ENCODE measurements around the gene NAIF1.
"Not testable (repeated sequence)": the region's sequence is repeated elsewhere in the genome, so short reads cannot be mapped to it uniquely, and the experiment has no call there.

The NAIF1 gene

GRCh38 chr9:128082151-128082550 lies 15.0 kb upstream of the NAIF1 start:
- DNase-seq: no peak

DNA sequence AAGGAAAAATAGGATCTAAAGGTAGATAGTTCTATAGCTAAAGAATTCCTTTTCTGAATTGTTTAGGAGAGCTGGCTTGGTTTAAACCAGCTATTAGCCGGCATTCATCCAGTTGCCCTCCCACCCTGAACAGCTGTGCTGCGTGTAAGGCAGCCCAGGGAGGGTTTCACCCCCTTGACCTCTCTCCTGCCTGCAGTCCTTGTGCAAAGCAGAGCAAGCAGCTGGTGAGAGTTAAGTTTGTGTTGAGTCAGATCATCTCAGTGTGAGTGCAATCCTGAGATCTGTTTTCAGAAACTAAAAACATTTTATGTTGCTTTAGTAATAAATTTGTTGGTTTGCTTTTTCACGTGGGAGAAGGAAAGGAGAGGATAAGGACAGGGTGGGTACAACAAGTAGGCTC lies 13.9 kb upstream of the NAIF1 start:
- no peak for DNase-seq

DNA sequence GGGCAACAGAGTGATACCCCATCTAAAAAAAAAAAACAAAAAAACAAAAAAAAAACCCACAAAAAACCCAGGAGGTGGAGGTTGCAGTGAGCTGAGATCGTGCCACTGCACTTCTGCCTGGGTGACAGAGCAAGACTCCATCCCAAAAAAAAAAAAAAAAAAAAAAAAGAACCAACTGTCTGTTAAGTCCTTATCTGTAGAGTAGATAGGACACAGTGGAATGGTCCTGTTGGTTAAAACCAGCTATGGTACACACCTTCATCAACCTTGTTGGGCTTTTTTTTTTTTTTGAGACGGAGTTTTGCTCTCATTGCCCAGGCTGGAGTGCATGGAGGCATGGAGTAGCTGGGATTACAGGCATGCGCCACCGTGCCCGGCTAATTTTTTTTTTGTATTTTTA lies 13.1 kb upstream of the NAIF1 start:
- no peak for DNase-seq

DNA sequence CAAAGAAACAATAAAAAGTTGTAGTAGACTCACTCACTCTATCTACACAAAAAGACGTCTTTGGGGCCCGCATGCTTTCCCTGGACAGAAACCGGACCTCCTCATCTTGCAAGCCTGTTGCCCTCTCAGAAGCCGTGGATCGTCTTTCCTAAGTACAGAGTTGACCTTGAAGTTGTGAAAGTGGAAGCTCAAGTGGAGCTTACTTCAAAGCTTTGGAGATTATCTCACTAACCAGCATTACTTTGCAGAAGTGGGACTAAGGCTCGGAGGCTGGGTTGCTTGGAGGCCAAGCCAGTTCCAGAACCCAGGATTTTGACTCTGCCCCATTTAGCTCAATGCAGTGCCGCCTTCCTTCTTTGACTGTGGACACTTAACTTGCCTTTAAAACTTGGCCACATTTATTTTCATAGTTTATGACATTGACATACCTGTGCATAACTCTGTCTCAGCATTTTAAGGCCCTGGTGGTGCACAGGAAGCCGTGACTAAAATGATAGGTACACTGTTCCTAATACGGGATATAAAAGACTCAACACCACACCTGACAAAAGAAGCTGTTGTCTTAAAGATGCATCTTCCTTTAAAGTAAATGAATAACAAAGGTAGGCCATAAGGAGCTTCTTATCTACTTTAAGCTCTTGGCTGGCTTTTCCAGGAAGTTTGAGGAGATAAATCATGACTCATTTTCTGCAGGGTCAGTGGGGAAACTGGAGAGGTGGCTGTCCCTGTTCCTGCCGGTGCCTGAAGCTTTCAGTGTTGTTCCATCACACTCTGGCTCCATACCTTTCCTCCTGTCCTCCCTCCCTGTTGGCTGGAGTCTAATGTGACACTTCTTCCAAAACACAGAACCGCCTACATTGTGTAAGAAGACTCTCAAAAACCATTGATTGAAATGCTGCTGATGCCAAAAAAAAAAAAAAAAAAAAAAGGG lies 11.6 kb upstream of the NAIF1 start:
- no peak for DNase-seq

DNA sequence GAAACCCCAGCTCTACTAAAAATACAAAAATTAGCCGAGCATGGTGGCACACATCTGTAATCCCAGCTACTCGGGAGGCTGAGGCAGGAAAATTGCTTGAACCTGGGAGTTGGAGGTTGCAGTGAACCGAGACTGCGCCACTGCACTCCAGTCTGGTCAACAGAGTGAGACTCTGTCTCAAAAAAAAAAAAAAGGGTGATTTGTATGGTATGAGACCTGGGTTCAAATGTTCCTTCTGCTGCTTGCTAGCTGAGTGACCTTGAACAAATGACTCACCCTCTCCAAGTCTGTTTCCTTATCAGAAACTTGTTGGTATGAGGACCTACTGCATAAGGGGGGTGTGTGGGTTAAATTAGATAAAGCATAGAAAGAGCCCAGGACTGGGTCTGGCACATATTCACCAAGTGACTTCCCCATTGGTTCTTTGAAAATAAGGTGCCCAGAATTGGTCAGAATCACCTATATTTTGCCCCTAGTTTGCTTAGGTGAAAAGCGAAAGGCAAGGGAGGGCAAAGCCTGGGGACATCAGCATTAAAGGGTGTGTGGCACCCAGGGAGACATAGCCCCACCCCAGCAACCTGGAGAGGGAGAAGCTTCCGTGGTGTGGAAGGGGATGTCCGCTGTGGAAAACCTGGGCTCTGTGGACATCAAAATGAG lies 10.9 kb upstream of the NAIF1 start:
- no peak for DNase-seq

GRCh38 chr9:128073253-128073886 lies 6.2 kb upstream of the NAIF1 start:
- DNase-seq: no peak

DNA sequence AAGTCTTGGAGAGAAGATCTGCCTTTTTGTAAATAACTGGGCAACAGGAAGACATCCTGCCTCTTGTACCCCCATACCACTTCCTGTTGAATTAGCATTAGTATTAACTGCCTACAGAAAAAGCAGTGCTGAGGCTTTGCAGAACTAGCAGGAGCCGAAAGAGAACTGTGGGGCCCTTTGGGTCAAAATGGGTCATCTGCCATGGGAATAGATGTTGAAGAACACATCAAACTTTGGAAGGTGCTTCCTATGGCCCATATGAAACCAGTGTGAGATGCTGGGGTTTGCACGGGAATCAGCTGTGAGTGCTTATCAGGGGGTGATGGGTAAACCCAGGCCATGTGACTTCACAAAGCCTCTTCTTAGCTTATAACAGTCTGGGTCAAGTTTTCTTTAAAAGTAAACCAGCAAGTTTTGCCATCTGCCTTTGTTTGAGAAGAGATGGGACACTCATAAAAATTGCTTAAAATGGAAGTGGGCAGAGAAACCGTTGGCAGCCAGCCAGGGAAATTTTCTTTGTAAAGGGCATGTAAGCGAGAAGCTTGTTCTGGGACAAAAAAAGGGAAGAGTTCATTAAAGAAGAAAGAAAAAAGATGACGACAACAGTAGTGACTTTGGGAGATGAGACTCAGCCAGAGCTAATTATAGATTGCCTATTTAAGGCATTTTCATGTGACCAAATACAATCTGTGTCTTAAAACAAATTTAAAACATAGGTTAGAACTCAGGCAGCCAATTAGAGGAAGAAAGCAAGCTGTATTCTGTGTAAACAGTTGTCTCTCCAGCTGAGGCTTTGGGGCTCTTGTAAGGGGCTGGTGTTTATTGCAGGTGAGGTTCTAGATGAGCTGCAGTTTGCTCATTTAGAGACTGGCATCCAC lies 5.3 kb upstream of the NAIF1 start:
- DNase-seq: peak; percentile 40

GRCh38 chr9:128071475-128071874 lies 4.4 kb upstream of the NAIF1 start:
- not testable (repeated sequence) for DNase-seq

DNA sequence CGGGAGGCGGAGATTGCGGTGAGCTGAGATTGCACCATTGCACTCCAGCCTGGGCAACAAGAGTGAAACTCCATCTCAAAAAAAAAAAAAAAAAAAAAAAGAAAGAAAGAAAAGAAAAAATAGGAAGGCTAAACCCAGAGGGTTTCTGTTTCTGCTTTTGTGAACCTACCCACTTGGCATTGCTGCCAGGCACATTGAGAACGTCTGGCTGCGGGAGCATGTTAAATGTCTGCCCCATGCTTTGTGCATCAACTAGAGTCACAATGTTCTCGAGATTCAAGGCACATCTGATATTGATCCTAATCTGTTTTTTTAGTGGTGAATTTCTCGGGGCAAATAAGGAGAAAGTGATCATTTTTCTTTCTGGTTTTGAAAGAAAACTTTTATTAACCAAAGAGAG lies 3.8 kb upstream of the NAIF1 start:
- DNase-seq: no peak

- peak; percentile 51 for DNase-seq
Observed at GRCh38 chr9:128068386-128069205, 1.5 kb upstream of the NAIF1 start.

GRCh38 chr9:128067645-128068385 lies 695 bp upstream of the NAIF1 start, which contains the start of gene SLC25A25:
Gene SLC25A25, plus strand, starts transcription at chr9:128068232. Its CDS starts 88 bp downstream, at chr9:128068320.
- peak; percentile 99 for DNase-seq

- no peak for DNase-seq
Observed at GRCh38 chr9:128065907-128066712, 1.0 kb downstream of the NAIF1 start.

DNA sequence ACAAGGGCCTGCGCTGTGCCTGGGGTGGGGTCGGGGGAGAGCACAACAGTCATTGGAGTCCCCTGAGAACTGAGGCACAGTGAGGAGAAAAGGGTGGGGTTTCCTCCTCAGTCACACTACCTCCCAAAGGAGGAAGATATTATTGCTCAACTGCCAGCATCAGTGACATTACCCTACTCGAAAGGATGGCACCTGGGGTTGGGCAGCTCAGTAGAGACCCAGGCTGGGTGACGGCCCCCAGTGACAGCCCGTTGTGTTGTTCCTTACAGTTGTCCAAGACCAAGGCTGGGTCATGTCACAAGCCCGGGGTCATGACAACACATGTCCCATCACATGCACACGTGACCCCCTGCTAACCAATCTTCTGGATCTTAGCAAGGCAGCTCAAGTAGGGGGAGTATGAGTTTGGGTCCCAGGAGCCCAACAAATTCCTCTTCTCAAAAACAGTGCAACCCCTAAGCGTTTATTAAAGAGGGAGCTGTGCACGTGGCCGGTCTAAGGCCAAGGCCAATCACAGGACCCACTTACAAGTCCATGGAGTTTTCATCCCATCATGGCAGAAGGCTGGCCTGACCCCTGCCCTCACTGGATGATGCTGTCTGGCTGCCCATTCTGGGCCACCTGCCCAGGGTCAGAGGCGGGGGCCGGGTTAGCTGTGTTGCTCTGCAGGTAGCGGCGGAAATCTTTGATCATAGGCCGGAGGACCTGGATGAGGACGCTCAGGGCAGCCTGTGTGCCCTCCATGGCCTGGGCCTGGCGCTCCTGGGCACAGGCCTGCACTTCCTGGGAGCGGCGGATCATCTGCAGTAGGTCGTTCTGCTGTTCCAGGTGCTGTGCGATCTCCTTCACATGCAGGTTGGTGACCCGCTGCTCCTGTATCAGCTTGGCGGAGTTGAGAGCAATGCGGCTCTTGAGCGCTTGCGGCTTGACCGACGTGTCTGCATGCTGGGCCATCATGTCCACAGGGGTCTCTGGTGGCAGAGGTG lies 4.0 kb downstream of the NAIF1 start:
- no peak for DNase-seq

DNA sequence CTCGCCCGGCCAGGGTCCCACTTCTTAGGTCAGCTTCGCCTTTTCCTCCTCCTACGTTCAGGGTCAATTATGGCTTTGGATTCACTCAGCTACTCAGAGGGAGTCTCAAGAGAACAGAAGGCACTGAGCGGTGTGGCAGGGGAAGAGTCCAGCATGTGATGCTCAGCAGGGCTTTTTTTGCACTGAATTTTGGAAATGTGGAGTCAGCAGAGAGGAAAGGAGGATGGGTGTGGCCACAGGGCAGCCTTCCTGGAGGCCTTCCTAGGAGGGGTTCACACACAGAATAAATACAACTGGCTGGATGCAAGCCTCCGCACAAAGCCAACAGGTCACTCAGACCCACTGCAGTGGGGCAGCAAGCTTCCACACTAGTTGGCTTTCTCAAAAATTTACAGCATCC lies 4.8 kb downstream of the NAIF1 start:
- no peak for DNase-seq

- DNase-seq: no peak
Observed at GRCh38 chr9:128061275-128061960, 5.7 kb downstream of the NAIF1 start.

DNA sequence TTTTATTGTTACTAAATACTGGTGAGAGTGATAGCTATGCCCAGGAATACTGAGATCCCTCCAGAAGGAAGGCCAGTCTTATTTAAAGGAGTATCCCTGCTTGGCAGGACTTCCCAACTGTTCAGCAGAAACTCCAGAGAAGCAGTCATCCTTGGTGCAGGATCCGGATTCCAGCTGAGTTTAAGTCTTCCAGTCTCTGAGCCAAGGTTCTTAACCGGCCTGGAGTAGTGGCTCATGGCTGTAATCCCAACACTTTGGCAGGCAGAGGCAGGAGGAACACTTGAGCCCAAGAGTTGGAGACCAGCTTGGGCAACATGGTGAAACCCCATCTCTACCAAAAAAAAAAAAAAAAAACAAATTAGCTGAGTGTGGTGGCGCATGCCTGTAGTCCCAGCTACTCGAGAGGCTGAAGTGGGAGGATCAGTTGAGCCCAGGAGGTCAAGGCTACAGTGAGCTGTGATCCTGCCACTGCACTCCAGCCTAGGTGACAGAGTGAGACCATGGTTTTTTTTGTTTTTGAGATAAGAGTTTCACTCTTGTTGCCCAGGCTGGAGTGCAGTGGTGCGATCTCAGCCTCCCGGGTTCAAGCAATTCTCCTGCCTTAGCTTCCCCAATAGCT lies 7.6 kb downstream of the NAIF1 start:
- no peak for DNase-seq

DNA sequence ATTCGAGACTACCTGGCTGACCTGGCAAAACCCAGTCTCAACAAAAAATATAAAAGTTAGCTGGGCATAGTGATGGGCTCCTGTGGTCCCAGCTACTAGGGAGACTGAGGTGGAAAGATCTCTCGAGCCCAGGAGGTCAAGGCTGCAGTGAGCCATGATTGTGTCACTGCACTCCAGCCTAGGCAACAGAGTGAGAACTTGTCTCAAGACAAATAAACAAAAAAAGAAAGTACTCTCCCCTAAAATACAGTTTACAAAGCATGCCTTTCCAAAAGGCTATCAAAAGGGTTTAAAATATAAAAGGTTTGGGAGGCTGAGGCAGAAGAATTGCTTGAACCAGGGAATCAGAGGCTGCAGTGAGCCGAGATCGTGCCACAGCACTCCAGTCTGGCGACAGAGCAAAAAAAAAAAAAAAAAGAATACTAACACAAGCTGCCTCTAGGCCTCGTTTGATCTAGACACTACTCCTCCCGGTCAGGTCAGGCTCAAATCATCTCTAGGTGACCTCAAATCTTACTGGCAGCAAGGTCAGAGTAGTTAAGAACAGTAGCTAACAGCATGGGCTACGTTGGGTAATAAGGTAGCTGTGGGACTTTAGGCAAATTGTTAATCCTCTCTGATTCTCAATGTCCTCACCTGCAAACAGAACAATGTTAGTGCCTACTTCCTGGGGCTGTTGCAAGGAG lies 9.3 kb downstream of the NAIF1 start:
- DNase-seq: no peak

Data from effector CD8-positive, alpha-beta T cell (primary cell).